HG03064 (cell line): ENCODE measurements around the gene RET.
"Not testable (repeated sequence)": the region's sequence is repeated elsewhere in the genome, so short reads cannot be mapped to it uniquely, and the experiment has no call there.

Experiments used
- ATAC-seq: cut with Tn5 transposase; IDR thresholded peaks from one replicate; pipeline ENCODE4 v1.9.1; 2021; ENCODE audit warnings: low read depth; ENCODE audit not compliant: unreplicated experiment

RET gene

GRCh38 chr10:43131906-43132305 lies 55.0 kb downstream of the RET start:
- no peak for ATAC-seq

DNA sequence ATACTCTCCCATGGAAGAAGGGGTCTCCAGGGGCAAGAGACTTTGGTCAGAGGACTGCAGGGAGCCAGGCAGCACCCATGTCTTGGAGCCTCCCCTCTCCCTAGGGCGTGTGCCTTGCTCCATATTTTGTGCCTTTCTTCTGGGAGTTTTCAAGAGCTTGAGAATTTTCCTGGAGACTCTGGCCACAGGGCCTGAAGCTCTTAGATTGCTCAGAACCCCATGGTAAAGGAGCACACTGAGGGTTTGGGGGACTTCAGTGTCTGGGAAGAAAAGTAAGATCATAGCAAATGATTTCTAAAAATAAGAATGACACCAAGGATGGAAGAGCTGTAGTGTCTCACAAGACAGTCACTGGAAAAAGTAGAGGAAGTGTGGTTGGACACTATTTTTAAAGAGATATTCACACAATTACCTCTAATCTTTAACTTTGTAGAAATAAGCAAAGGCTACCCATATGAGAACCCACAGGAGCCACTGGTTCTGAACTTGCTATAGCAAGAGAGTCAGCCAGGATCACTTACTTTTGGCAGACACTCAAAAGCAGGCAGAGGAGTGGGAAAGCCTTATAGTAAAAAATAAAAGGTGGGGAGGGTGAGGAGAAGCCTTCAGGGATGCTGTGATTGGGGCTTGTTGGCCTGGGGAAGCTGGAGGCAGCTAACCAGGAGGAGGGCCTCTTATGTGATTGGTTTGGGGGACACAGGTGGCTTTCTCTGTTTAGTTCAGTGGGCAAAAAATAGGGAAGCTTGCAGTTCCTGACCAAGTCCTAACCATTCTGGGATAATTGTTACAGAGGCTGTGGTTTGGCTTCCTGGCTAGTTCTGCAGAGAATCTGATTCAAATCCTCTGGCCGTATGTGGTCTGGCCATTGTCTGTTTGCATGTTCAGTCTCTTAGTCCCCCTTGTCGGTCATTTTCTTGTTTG lies 56.3 kb downstream of the RET start:
- ATAC-seq: no peak

DNA sequence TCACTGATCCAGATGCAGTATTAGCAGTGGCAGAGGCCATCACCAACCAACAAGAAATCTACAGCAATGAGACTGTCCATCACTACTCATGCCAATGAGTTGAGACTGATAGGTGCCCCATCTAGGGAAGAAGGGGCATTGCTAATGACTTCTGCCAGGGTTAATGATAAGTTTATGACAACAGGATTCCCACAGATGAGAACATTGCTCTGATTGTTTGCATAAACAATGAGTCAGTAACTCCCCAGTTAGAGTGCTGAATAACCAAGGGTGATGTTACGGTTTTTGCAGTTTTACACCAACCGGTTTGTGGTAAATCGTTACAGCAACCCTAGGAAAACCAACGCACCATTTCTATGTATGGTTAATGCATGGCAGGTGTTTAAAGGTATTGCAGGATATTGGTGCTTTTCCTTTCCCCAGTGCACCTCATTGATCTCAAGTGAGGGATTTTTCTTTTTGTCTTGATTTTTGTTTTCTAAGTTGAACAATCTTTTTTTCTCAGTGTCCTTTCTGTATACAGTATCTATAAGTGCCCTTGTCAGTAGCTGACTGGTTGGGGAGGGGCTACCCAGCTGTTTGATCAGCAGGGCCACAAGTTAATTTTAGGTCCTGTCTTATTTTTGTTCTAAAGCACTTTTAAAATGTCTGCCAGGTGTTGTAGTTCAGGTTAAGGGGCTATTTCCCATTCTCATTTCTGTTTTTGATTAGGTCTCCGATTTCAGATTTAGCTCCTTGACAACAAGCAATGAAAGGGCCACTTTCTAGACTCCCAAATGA lies 57.4 kb downstream of the RET start:
- no peak for ATAC-seq

GRCh38 chr10:43135064-43135463 lies 58.2 kb downstream of the RET start:
- ATAC-seq: no peak

DNA sequence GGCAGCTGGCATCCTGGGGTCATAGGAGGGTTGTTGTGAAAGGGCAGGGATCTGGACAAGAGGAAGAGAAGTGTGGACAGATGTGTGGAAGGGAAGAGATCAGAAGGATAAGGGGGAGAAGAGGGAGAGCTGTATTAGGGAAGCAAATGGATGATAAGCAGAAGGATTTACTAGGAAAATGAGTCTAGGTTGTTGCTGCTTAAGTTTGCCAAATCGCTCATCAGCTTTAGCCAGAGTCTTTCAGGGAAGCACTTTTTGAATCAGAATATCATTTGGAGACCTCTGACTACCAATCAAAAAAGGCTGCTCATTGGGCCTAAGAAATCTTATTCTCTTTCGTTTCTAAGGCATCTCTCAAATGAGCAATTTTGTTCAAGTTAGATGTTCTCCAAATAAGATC lies 58.8 kb downstream of the RET start:
- ATAC-seq: no peak

DNA sequence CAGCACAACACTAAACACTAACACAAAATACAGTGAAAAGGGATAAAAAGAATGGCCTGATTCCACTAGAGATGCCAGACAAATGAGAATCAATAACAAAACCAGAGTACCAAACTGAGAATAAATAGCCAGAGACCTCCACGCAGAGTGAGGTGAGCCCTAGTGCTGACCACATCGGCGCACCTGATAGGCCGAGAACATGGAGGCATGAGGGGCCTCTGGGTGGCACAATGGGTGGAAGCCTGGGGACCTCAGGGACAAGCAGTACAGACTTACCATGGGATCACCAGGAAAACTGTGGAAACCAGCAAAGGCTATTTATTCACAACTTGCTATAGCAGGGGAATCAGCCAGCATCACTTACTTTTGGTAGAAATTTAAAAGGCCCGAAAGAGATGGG lies 59.6 kb downstream of the RET start:
- no peak for ATAC-seq

- ATAC-seq: no peak
Observed at GRCh38 chr10:43136995-43137716, 60.3 kb downstream of the RET start.

DNA sequence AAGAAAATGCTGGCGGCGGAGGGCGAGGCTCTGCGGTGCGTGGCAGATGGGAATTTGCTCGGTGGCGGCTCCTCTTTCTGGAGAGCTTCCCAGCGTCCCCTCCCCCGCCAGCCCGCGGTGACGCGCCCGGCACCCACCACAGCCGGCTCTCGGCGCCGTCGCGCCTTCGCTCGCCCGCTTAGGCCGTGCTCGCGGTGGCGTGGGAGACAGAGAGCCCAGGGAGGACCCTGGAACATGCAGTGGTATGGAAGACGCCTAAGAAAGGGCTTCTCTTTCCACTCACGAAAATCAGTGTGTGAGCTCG lies 60.8 kb downstream of the RET start:
- ATAC-seq: peak; percentile 18

GRCh38 chr10:43138021-43138756 lies 61.3 kb downstream of the RET start, which contains the start of gene CSGALNACT2:
Gene CSGALNACT2 (plus strand): TSS chr10:43138445. CDS start chr10:43155150, 16,705 bp downstream.
- ATAC-seq: peak; percentile 65

DNA sequence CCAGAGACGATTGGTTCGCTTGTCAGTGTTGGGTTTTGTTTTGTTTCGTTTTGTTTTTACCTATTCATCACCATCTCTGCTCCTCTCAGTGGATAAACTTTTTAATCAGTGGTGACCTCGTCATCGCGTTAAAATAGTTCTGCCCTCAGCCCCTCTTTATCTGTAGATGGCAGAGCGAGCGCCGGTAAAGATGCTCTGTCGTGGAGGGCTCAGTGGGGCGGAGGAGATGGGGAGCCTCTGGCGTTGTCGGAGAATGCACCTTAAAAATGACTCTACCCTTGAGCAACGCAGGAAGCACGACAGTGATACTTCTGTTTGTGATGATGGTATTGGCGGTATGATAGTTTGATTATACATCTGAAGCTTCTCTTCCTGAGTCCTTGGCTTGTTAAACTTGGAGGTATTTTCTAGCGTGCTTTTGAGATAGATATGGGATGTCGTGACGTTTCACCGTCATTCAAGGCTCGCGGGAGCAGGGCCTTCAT lies 61.9 kb downstream of the RET start:
- peak; percentile 20 for ATAC-seq

DNA sequence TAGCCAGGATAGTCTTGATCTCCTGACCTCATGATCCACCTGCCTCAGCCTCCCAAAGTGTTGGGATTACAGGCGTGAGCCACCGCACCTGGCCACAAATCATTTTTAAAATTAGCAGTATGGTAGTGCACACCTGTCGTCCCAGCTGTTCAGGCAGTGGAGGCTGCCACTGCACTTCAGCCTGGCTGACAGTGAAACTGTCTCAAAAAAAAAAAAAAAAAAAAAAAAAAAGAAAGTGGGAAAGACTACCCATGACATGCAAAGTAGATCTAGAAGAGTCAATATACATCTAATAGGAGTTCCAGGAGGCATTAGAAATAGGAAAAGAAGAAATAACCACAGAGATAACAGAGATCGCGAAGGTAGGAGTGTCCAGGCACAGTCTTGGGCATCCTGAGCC lies 64.6 kb downstream of the RET start:
- no peak for ATAC-seq

DNA sequence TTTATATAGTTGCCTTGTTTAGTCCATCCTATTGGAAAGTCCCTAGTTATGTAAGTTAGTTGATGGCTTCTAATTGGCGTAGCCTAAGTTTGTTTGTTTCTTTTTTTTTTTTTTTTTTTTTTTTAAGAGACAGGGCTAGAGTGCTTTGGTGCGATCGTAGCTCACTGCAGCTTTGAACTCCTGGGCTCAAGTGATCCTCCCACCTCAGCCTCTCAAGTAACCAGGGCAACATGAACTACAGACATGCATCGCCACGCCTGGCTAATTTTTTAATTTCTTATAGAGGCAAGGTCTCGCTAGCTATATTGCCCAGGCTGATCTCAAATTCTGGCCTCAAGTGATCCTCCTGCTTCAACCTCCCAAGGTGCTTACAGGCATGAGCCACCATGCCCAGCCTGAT lies 68.4 kb downstream of the RET start:
- ATAC-seq: no peak

GRCh38 chr10:43145936-43146335 lies 69.1 kb downstream of the RET start:
- not testable (repeated sequence) for ATAC-seq

GRCh38 chr10:43151371-43151770 lies 74.5 kb downstream of the RET start:
- no peak for ATAC-seq

- no peak for ATAC-seq
Observed at GRCh38 chr10:43153901-43154300, 77.0 kb downstream of the RET start.

DNA sequence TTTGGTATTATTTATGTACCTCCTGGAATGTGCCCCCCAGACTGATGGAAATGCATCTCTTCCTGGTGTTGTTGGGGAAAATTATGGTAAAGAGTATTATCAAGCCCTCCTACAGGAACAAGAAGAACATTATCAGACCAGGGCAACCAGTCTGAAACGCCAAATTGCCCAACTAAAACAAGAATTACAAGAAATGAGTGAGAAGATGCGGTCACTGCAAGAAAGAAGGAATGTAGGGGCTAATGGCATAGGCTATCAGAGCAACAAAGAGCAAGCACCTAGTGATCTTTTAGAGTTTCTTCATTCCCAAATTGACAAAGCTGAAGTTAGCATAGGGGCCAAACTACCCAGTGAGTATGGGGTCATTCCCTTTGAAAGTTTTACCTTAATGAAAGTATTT lies 78.4 kb downstream of the RET start:
- no peak for ATAC-seq

GRCh38 chr10:43155741-43156140 lies 78.9 kb downstream of the RET start:
- ATAC-seq: no peak

DNA sequence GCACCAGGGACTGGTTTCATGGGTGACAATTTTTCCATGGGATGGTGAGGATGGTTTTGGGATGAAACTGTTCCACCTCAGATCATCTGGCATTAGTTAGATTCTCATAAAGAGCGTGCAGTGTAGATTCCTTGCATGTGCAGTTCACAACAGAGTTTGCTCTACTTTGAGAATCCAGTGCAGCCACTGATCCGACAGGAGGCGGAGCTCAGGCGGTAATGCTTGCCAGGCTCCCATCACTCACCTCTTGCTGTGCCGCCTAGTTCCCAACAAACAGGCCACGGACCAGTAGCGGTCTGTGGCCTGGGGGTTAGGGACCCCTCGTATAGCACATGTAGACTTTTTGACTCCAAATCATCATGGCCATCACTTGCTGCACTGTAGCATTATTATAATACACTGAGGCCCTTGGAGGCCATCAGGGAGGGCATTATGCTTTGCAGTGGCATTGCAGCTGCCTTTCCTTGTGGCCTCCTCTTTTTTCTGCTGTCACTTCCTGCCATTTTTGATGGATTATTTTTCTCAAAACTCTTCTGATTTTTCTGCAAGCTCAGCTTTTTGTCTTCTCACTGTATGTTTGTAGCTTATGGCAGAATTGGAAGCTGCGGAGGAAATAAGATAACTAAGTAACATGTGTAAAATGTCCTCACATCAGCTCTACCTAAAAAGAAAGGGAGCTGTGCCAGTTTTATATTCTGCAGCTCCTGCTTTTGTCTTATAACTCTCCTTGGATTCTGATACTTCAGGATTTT lies 79.9 kb downstream of the RET start:
- no peak for ATAC-seq

DNA sequence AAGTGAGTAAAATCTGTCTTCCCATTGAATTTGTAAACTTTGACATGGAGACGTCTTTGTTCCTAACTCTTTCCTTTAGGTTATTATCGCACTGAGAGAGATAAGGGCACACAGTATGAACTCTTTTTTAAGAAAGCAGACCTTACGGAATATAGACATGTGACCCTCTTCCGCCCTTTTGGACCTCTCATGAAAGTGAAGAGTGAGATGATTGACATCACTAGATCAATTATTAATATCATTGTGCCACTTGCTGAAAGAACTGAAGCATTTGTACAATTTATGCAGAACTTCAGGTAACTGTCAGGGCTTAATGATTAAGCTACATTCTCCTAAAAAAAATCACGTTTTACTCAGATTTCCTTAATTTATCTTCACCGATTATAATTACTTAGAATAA lies 81.8 kb downstream of the RET start:
- no peak for ATAC-seq
